Glutamatergic neuron (in vitro differentiated cells): ENCODE measurements around the gene SUMF1. TPM values are rescaled to one million over a fixed set of nuclear protein-coding genes. Genes with fewer than 3 reads are reported as not detected.
A peak's percentile ranks its signal among the peaks of the same experiment; 100 is the strongest.

Experiments
- DNase-seq: peaks from one replicate; pipeline ENCODE4 v3.0.0; 2022
- H3K27ac Mint-ChIP-seq: one replicate; pipeline ENCODE4 v1.8.0; 2020; ENCODE audit warnings: mild to moderate bottlenecking, mixed read lengths, inconsistent platforms; ENCODE audit not compliant: unreplicated experiment
- H3K27me3 Mint-ChIP-seq: one replicate; pipeline ENCODE4 v1.8.0; 2020; ENCODE audit warnings: mild to moderate bottlenecking, moderate library complexity, mixed read lengths, inconsistent platforms; ENCODE audit not compliant: unreplicated experiment
- H3K36me3 Mint-ChIP-seq: one replicate; pipeline ENCODE4 v1.8.0; 2020; ENCODE audit warnings: mild to moderate bottlenecking, mixed read lengths, inconsistent platforms; ENCODE audit not compliant: unreplicated experiment
- H3K4me1 Mint-ChIP-seq: one replicate; pipeline ENCODE4 v1.8.0; 2020; ENCODE audit warnings: mild to moderate bottlenecking, low read depth, mixed read lengths, inconsistent platforms; ENCODE audit not compliant: unreplicated experiment
- H3K4me3 Mint-ChIP-seq: one replicate; pipeline ENCODE4 v1.8.0; 2020; ENCODE audit warnings: mild to moderate bottlenecking, mixed read lengths, inconsistent platforms; ENCODE audit not compliant: unreplicated experiment
- H3K9me3 Mint-ChIP-seq: one replicate; pipeline ENCODE4 v1.8.0; 2020; ENCODE audit warnings: mild to moderate bottlenecking, moderate library complexity, mixed read lengths, inconsistent platforms; ENCODE audit not compliant: unreplicated experiment
- total RNA-seq: library from RNA; stranded (reverse); fragmentation: NEBNext Ultra II Directional; extraction: Animal tissue kit (Norgen Biotek cat#: 25700); gene quantifications from one replicate; pipeline ENCODE4 v1.2.1, GENCODE V29; 2021; ENCODE audit not compliant: unreplicated experiment
- TF ChIP-seq, protein P1 (sequence below): fragments of 200-600 bp; sonication (generic); IDR thresholded peaks from one replicate; pipeline ENCODE4 v1.5.0; 2021; ENCODE audit not compliant: partially characterized antibody, unreplicated experiment

SUMF1 gene
- total RNA-seq, 1 donor from 2014 or later, result 7.2 TPM

GRCh38 chr3:4418156-4418555 is 48.9 kb downstream of the SUMF1 start:
- Mint-ChIP-seq H3K4me3 (no peak overlapping the region), H3K9me3 (no peaks in the 10 kb centered on the region), H3K27me3 (no peaks in the 10 kb centered on the region), H3K27ac (no peak overlapping the region), H3K4me1 (peaks cover 12% of the 10 kb centered on the region), H3K36me3 (no peaks in the 10 kb centered on the region)
- no peak for DNase-seq
- TF ChIP-seq, protein P1, sequence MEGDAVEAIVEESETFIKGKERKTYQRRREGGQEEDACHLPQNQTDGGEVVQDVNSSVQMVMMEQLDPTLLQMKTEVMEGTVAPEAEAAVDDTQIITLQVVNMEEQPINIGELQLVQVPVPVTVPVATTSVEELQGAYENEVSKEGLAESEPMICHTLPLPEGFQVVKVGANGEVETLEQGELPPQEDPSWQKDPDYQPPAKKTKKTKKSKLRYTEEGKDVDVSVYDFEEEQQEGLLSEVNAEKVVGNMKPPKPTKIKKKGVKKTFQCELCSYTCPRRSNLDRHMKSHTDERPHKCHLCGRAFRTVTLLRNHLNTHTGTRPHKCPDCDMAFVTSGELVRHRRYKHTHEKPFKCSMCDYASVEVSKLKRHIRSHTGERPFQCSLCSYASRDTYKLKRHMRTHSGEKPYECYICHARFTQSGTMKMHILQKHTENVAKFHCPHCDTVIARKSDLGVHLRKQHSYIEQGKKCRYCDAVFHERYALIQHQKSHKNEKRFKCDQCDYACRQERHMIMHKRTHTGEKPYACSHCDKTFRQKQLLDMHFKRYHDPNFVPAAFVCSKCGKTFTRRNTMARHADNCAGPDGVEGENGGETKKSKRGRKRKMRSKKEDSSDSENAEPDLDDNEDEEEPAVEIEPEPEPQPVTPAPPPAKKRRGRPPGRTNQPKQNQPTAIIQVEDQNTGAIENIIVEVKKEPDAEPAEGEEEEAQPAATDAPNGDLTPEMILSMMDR, result no peak

GRCh38 chr3:4417449-4417848 is 49.6 kb downstream of the SUMF1 start:
- Mint-ChIP-seq H3K27me3 (no peaks in the 10 kb centered on the region), H3K9me3 (no peaks in the 10 kb centered on the region), H3K4me1 (peaks cover 12% of the 10 kb centered on the region), H3K4me3 (no peak overlapping the region), H3K36me3 (no peaks in the 10 kb centered on the region), H3K27ac (no peak overlapping the region)
- DNase-seq, result no peak
- TF ChIP-seq, protein P1, result no peak

DNA sequence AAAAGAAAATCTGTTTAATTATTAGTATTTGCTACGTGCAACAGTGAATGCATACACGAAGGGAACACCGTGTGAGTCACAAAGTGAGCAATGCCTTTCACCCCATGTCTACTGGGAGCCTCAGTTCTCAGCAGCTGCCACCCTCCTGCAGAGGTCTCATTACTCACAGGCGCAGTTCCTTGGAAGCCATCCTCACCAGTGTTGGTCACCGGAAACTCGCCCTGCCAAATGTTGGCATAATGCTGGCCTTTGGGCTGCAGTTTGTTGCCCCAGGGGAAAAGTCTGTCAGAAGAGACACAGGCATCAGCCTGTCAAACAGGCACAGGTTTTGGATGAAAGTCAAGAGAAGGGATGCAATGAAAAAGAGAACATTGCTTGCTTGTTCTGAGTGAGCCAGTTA is 50.1 kb downstream of the SUMF1 start:
- no peak overlapping the region for H3K4me3 Mint-ChIP-seq
- DNase-seq, result peak; percentile 20
- peaks cover 16% of the 10 kb centered on the region for H3K4me1 Mint-ChIP-seq
- TF ChIP-seq, protein P1, result no peak
- no peak overlapping the region for H3K27ac Mint-ChIP-seq
- H3K27me3 Mint-ChIP-seq, result no peaks in the 10 kb centered on the region
- no peaks in the 10 kb centered on the region for H3K9me3 Mint-ChIP-seq
- no peaks in the 10 kb centered on the region for H3K36me3 Mint-ChIP-seq

DNA sequence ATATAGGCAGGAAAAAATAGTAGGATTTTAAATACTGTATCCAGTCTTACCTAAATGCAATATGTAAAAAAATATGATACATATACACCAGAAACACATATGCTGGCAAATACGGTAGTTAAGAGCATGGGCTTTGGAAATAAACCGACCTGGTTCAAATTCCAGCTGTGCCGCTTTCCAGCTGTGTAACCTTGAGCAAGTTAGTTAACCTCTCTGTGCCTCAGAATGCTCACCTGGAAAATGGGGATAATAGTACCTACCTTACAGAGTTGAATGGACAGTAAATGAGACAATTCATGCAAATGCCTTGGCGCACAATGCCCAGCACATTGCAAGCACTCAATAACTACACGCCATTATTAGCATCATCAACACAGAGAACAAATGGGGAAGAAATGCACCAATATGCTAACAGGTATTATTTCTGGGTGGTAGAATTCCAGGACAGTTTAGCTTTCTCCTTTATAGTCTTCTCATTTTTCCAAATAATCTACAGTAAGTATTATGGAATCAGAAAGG is 50.6 kb downstream of the SUMF1 start:
- TF ChIP-seq, protein P1, result no peak
- Mint-ChIP-seq H3K4me1 (peaks cover 18% of the 10 kb centered on the region), H3K27ac (no peak overlapping the region), H3K27me3 (no peaks in the 10 kb centered on the region), H3K4me3 (no peak overlapping the region), H3K36me3 (no peaks in the 10 kb centered on the region), H3K9me3 (no peaks in the 10 kb centered on the region)
- no peak for DNase-seq

DNA sequence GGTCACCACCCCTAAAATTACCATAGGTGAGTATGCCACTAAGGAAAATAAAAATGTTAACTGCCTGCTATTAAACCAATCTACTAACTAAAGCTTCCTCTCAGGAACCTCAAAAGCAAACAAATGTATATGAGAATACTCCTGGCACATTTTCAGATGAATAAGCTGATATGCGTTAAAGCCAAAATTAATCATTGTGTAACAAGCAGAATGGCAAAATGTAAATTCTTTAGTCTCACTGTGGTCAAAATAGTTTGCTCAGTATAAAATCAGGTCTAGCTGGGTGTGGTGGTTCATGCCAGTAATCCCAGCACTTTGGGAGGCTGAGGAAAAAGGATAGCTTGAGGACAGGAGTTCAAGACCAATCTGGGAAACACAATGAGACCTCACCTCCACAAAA is 53.6 kb downstream of the SUMF1 start:
- TF ChIP-seq, protein P1, result no peak
- no peaks in the 10 kb centered on the region for H3K36me3 Mint-ChIP-seq
- no peak overlapping the region for H3K4me3 Mint-ChIP-seq
- H3K27ac Mint-ChIP-seq, result no peak overlapping the region
- DNase-seq, result no peak
- H3K27me3 Mint-ChIP-seq, result no peaks in the 10 kb centered on the region
- no peaks in the 10 kb centered on the region for H3K9me3 Mint-ChIP-seq
- peaks cover 38% of the 10 kb centered on the region for H3K4me1 Mint-ChIP-seq
